ENCODE results near the gene SNAI3.
"Not testable (repeated sequence)": the region's sequence is repeated elsewhere in the genome, so short reads cannot be mapped to it uniquely, and the experiment has no call there.

SNAI3 gene

GRCh38 chr16:88690341-88691128, 4.2 kb upstream of the SNAI3 start:
- DNase-seq = no peak

GRCh38 chr16:88688013-88688778, 1.9 kb upstream of the SNAI3 start:
- DNase-seq = no peak

GRCh38 chr16:88687676-88688012, 1.3 kb upstream of the SNAI3 start:
- no peak for DNase-seq

GRCh38 chr16:88687254-88687576, 908 bp upstream of the SNAI3 start:
- DNase-seq = no peak

- DNase-seq = no peak
Observed at GRCh38 chr16:88686062-88686438, 257 bp downstream of the SNAI3 start.

GRCh38 chr16:88685156-88686061, 898 bp downstream of the SNAI3 start:
- DNase-seq = peak; percentile 42

GRCh38 chr16:88684569-88685155, 1.6 kb downstream of the SNAI3 start:
- DNase-seq = no peak

GRCh38 chr16:88681709-88682451, 4.4 kb downstream of the SNAI3 start:
- DNase-seq = peak; percentile 80

- peak; percentile 64 for DNase-seq
Observed at GRCh38 chr16:88681084-88681680, 5.1 kb downstream of the SNAI3 start.

GRCh38 chr16:88680554-88681083, 5.7 kb downstream of the SNAI3 start:
- no peak for DNase-seq

GRCh38 chr16:88678224-88678979, 7.9 kb downstream of the SNAI3 start:
- no peak for DNase-seq

GRCh38 chr16:88677721-88678120, 8.6 kb downstream of the SNAI3 start:
- no peak for DNase-seq

- no peak for DNase-seq
Observed at GRCh38 chr16:88676502-88677242, 9.6 kb downstream of the SNAI3 start.

- no peak for DNase-seq
Observed at GRCh38 chr16:88673716-88674379, 12.5 kb downstream of the SNAI3 start.

GRCh38 chr16:88672776-88673175, 13.5 kb downstream of the SNAI3 start:
- DNase-seq = no peak

GRCh38 chr16:88671806-88672205, 14.5 kb downstream of the SNAI3 start:
- DNase-seq = no peak

- DNase-seq = no peak
Observed at GRCh38 chr16:88669980-88670379, 16.3 kb downstream of the SNAI3 start.

GRCh38 chr16:88669493-88669892, 16.8 kb downstream of the SNAI3 start:
- not testable (repeated sequence) for DNase-seq

- DNase-seq = no peak
Observed at GRCh38 chr16:88667461-88667860, 18.8 kb downstream of the SNAI3 start.

GRCh38 chr16:88665570-88665969, 20.7 kb downstream of the SNAI3 start:
- DNase-seq = no peak

All from CD4-positive, alpha-beta T cell treated with Interleukin-15 for 1 hour (primary cell).